Left lung (tissue), 10 donors: ENCODE data around the gene ZNF524. TPM values are rescaled to one million over a fixed set of nuclear protein-coding genes. Genes with fewer than 3 reads are reported as not detected.

Experiments
- ATAC-seq: fragments of 200-7000 bp; cut with Tn5 transposase; one replicate; pipeline ENCODE4 v1.9.1; 2020; ENCODE audit warnings: moderate library complexity
- DNase-seq, 4 donors: peaks; one replicate each; pipeline ENCODE4 v3.0.0-alpha.2; 2013 to 2020
- H3K27ac ChIP-seq, 2 donors: fragments of 200-600 bp; sonication (generic) in 1 of 2; one replicate each; pipeline versions ENCODE4 v1.5.0 to v1.8.0; 2020 to 2021
- H3K27me3 ChIP-seq, 2 donors: fragments of 200-600 bp; sonication (generic) in 1 of 2; one replicate each; pipeline versions ENCODE4 v1.5.0 to v1.8.0; 2020 to 2021
- H3K36me3 ChIP-seq, 2 donors: fragments of 200-600 bp; sonication (generic) in 1 of 2; one replicate each; pipeline versions ENCODE4 v1.5.0 to v1.8.0; 2020 to 2021
- H3K4me1 ChIP-seq, 2 donors: fragments of 200-600 bp; one replicate each; pipeline ENCODE4 v1.8.0; 2021
- H3K4me3 ChIP-seq, 2 donors: fragments of 200-600 bp; sonication (generic) in 1 of 2; one replicate each; pipeline versions ENCODE4 v1.5.0 to v1.8.0; 2020 to 2021; ENCODE audit warnings: mild to moderate bottlenecking in 1 of 2
- H3K9me3 ChIP-seq, 2 donors: fragments of 200-600 bp; sonication (generic) in 1 of 2; one replicate each; pipeline versions ENCODE4 v1.5.0 to v1.8.0; 2020 to 2021
- intact Hi-C, 2 donors: fragments of 100-400 bp; cut with DNase I; formaldehyde crosslinking; loops; one replicate each; pipeline versions ENCODE4 v1.11.2 to v1.14.2; 2022
- polyA plus RNA-seq, 6 donors: library from polyadenylated mRNA; unstranded; fragments of 120-200 nt; gene quantifications; one replicate each; pipeline ENCODE4 v1.2.1, GENCODE V29; 2013; ENCODE audit not compliant: insufficient read length in 6 of 6
- total RNA-seq, 2 donors: library from RNA; stranded (reverse); fragmentation: NEBNext Ultra II Directional; extraction: Animal tissue kit (Norgen Biotek cat#: 25700); gene quantifications; one replicate each; pipeline ENCODE4 v1.2.1, GENCODE V29; 2021
- TF ChIP-seq, protein P1 (sequence below), 2 donors: fragments of 200-600 bp; sonication (generic) in 1 of 2; IDR thresholded peaks; one replicate each; pipeline versions ENCODE4 v1.5.0 to v1.8.0; 2021; ENCODE audit warnings: antibody characterized with exemption in 2 of 2
- donor health status: DM: no; HTN: yes; CAD: no.
- donor health status: DM: no; HTN: no; CAD: no.

ZNF524 gene
- total and polyA plus RNA-seq, 8 donors, result 4.9 to 22.4 (median 7.8) TPM

DNA sequence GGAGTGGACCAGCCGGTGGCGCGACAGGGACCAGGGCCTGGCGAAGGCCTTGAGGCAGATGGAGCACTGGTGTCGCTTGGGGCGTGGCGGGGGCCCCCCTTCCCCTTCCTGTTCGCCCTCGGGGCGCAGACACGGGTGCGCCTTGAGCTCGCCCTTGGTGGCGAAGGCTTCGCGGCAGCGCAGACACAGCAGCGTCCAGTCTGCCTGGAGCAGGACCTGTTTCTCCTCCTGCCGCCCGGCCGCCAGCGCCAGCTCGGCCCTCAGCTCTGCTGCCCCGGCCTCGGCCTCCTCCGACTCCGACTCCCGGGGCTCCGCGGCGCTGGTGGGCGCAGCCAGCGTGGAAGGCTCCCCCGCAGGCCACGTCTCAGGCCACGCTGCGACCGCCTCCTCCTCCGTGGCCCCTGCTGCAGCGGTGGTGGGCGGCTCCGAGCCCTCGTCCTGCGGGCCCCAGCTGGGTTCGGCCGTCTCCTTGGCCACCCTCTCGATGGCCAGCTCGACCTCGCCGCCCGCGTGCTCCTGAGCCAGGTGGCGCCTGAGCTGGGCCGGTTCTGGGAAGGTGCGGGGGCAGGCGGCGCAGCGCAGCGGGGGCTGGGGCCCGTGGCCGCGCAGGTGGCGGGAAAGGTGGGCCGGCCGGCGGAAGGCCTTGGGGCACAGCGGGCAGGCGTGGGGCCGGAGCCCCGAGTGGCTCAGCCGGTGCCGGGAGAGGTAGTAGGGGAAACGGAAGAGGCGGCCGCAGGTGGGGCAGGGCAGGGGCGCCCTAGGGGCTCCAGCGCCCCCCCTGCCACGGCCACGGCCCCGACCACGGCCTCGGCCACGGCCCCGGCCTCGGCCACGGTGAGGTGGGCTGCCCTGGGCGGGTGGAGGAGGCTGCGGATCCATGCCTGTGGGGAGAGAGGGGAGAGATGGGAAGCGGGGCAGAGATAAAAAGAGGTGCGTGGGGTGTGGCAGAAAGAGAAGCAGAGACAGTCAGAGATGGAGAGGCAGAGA lies 21.0 kb upstream of the ZNF524 start:
- no peaks in the 10 kb centered on the region for H3K9me3 ChIP-seq
- peaks cover 5 to 17% of the 10 kb centered on the region in 2 donors for H3K4me1 ChIP-seq
- H3K27me3 ChIP-seq, result no peaks in the 10 kb centered on the region
- TF ChIP-seq, protein P1, sequence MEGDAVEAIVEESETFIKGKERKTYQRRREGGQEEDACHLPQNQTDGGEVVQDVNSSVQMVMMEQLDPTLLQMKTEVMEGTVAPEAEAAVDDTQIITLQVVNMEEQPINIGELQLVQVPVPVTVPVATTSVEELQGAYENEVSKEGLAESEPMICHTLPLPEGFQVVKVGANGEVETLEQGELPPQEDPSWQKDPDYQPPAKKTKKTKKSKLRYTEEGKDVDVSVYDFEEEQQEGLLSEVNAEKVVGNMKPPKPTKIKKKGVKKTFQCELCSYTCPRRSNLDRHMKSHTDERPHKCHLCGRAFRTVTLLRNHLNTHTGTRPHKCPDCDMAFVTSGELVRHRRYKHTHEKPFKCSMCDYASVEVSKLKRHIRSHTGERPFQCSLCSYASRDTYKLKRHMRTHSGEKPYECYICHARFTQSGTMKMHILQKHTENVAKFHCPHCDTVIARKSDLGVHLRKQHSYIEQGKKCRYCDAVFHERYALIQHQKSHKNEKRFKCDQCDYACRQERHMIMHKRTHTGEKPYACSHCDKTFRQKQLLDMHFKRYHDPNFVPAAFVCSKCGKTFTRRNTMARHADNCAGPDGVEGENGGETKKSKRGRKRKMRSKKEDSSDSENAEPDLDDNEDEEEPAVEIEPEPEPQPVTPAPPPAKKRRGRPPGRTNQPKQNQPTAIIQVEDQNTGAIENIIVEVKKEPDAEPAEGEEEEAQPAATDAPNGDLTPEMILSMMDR (IDR thresholded peaks at IDR 0.05), result no peak
- peaks cover 0 to 26% of the 10 kb centered on the region in 2 donors for H3K36me3 ChIP-seq
- no peak overlapping the region for H3K27ac ChIP-seq
- peak in 1 of 4 donors; percentile 80 for DNase-seq
- H3K4me3 ChIP-seq, result peak overlapping the region; percentile 76 to 83
- no peak for ATAC-seq
- intact Hi-C loops, result no loop called here

DNA sequence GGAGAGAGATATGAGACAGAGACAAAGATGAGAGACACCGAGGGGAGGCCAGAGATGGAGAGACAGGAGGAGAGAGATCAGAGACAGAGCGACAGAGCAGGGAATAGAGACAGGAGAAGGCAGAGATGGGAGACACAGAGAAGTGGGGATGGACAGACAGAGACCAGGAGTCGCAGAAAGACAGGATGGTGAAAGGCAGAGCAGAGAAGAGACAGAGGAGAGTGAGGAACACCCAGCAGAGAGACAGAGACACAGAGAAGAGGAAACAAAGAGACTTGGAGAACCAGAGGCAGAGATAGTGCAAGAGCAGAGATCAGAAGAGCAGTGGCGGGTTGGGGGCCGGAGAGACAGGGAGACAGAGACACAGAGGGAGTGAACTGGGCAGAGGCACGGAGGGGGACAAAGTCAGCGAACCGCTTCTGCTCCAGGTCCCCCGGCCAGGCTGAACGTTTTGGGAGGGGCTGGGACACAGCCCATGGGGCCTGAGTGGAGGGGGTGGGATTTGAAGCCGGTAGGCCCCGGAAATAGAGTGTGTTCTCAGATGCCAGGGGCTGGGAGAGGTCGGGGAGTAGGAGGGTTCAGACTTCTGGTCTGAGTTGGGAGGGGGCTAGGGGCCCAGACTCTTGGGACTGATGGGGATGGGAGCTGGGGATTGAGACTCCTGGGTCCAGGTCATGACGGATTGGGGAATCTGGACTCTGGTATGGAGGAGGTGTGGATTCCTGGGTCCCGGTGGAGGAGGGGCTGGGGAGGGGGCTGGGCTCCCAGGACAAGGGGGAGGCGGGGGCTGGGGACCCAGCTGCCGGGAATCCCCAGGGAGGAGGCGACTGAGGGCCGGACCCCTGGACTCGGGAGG lies 20.1 kb upstream of the ZNF524 start:
- H3K4me1 ChIP-seq, result peaks cover 5 to 17% of the 10 kb centered on the region in 2 donors
- H3K4me3 ChIP-seq, result peak overlapping the region; percentile 76 to 83
- ATAC-seq (peak; percentile 58), DNase-seq (peak in 2 of 4 donors; percentile 39 to 44)
- H3K27me3 ChIP-seq, result peaks cover 0 to 4% of the 10 kb centered on the region in 2 donors
- H3K9me3 ChIP-seq, result no peaks in the 10 kb centered on the region
- intact Hi-C loops, result no loop called here
- peak overlapping the region; percentile 80 to 87 for H3K27ac ChIP-seq
- H3K36me3 ChIP-seq, result peaks cover 0 to 26% of the 10 kb centered on the region in 2 donors
- TF ChIP-seq, protein P1 (IDR thresholded peaks at IDR 0.05), result no peak

DNA sequence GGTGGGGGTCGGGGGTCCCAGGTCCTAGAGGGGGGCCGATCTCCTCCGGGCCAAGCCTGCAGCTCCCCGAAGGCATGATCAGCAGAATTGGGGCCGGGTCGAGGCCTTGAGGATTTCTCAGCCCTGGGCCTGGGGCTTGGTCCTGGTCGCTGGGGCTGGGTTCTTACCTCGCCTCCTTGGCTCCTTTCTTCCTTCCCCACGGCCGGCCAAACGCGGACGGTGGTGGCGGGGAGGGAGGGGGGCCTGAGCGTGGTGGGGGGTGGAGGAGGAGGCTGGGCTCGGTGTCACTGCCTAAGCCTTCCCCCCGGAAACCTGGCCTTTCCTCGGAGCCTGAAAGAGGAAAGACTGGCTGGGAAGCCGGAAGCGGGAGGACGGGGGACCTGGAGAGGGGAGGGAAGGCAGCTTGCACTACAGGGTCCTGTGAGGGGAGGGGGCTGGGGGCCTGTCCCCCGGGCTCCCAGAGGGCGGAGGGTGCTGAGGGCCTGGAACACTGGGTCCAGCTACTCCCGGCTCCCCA lies 19.4 kb upstream of the ZNF524 start, which contains the start of gene ZNF579:
Gene ZNF579, minus strand, starts transcription at position 221 of the 517 bp plus-strand sequence. CDS start 1,209 bp downstream, outside the sequence.
- H3K27me3 ChIP-seq, result peaks cover 0 to 11% of the 10 kb centered on the region in 2 donors
- DNase-seq (peak; percentile 81 to 90 (median 88)), ATAC-seq (peak; percentile 89)
- H3K9me3 ChIP-seq, result no peaks in the 10 kb centered on the region
- peak within 1 kb of the TSS; percentile 80 to 87 for H3K27ac ChIP-seq
- TF ChIP-seq, protein P1 (IDR thresholded peaks at IDR 0.05), result no peak
- intact Hi-C loops, result no loop called here
- peaks cover 8 to 18% of the 10 kb centered on the region in 2 donors for H3K4me1 ChIP-seq
- H3K36me3 ChIP-seq, result peaks cover 0 to 26% of the 10 kb centered on the region in 2 donors
- H3K4me3 ChIP-seq, result peak within 1 kb of the TSS; percentile 76 to 83

DNA sequence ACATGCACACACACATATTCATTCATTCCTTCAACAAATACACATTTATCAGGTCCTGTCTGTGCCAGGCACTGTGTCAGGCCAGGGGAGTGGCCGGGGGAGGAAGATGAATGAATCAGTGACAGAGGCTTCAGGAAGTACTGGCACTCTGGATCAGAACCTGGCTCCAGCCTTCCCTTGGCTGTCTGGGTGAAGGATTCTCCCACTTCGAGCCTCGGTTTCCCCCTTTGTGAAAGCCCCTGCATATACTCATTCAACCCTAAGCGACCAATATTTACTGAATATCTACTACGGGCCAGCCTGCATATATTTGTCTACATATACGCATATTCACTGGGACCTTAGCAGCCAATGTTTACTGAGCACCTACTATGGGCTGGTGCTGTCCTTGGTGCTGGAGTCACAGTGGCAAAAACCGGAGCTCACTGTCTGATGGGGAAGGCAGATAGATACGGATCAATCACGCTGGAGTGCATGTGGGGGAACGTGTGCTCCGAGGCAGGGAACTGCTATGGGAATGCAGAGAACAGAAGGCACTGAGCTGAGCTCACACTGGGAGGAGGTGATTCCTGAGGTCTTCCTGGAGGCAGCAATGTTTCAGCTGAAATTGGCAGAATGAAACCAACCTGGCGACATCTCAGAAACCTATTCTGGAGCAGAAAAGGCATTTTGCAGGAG lies 18.8 kb upstream of the ZNF524 start:
- intact Hi-C loops, result no loop called here
- no peak for DNase-seq
- H3K9me3 ChIP-seq, result no peaks in the 10 kb centered on the region
- H3K36me3 ChIP-seq, result peaks cover 0 to 26% of the 10 kb centered on the region in 2 donors
- TF ChIP-seq, protein P1 (IDR thresholded peaks at IDR 0.05), result no peak
- H3K27me3 ChIP-seq, result peaks cover 0 to 17% of the 10 kb centered on the region in 2 donors
- ATAC-seq, result peak; percentile 17
- H3K4me1 ChIP-seq, result peaks cover 8 to 24% of the 10 kb centered on the region in 2 donors
- peak overlapping the region; percentile 80 to 87 for H3K27ac ChIP-seq
- peak overlapping the region; percentile 76 to 83 for H3K4me3 ChIP-seq
